Measurements from ENCODE around the gene DPYSL3.
"Not testable (repeated sequence)": the region's sequence is repeated elsewhere in the genome, so short reads cannot be mapped to it uniquely, and the experiment has no call there.

DPYSL3 gene

GRCh38 chr5:147509710-147510651 is at the start of gene DPYSL3:
TSS of gene DPYSL3 (minus strand) at chr5:147510068. CDS start at chr5:147509858, 210 bp downstream.
- DNase-seq, result peak; percentile 20

- peak; percentile 37 for DNase-seq
Observed at GRCh38 chr5:147558826-147559225, 49.0 kb upstream of the DPYSL3 start.

- no peak for DNase-seq
Observed at GRCh38 chr5:147557876-147558745, 48.2 kb upstream of the DPYSL3 start.

GRCh38 chr5:147555176-147555575 is 45.3 kb upstream of the DPYSL3 start:
- no peak for DNase-seq

- no peak for DNase-seq
Observed at GRCh38 chr5:147554261-147554817, 44.5 kb upstream of the DPYSL3 start.

GRCh38 chr5:147553817-147554216 is 43.9 kb upstream of the DPYSL3 start:
- not testable (repeated sequence) for DNase-seq

- DNase-seq, result no peak
Observed at GRCh38 chr5:147552897-147553296, 43.0 kb upstream of the DPYSL3 start.

- DNase-seq, result no peak
Observed at GRCh38 chr5:147551677-147552076, 41.8 kb upstream of the DPYSL3 start.

GRCh38 chr5:147547730-147548129 is 37.9 kb upstream of the DPYSL3 start:
- DNase-seq, result no peak

GRCh38 chr5:147544556-147544955 is 34.7 kb upstream of the DPYSL3 start:
- DNase-seq, result no peak

- no peak for DNase-seq
Observed at GRCh38 chr5:147539053-147539452, 29.2 kb upstream of the DPYSL3 start.

GRCh38 chr5:147538236-147538635 is 28.4 kb upstream of the DPYSL3 start:
- DNase-seq, result no peak

- DNase-seq, result no peak
Observed at GRCh38 chr5:147534172-147534951, 24.5 kb upstream of the DPYSL3 start.

GRCh38 chr5:147532156-147532555 is 22.3 kb upstream of the DPYSL3 start:
- DNase-seq, result no peak

- no peak for DNase-seq
Observed at GRCh38 chr5:147530530-147531389, 20.9 kb upstream of the DPYSL3 start.

GRCh38 chr5:147523069-147523468 is 13.2 kb upstream of the DPYSL3 start:
- no peak for DNase-seq

- no peak for DNase-seq
Observed at GRCh38 chr5:147522435-147522834, 12.6 kb upstream of the DPYSL3 start.

- DNase-seq, result no peak
Observed at GRCh38 chr5:147520450-147520849, 10.6 kb upstream of the DPYSL3 start.

- DNase-seq, result no peak
Observed at GRCh38 chr5:147519380-147519779, 9.5 kb upstream of the DPYSL3 start.

- DNase-seq, result no peak
Observed at GRCh38 chr5:147517383-147517782, 7.5 kb upstream of the DPYSL3 start.

- no peak for DNase-seq
Observed at GRCh38 chr5:147515269-147515668, 5.4 kb upstream of the DPYSL3 start.
